ENCODE results near the gene CA4. TPM values are rescaled to one million over a fixed set of nuclear protein-coding genes. Genes with fewer than 3 reads are reported as not detected.
A peak's percentile ranks its signal among the peaks of the same experiment; 100 is the strongest.

The CA4 gene
- total RNA-seq, 4 donors from 2014 or later: 1.0 to 8.7 (median 2.3) TPM

DNA sequence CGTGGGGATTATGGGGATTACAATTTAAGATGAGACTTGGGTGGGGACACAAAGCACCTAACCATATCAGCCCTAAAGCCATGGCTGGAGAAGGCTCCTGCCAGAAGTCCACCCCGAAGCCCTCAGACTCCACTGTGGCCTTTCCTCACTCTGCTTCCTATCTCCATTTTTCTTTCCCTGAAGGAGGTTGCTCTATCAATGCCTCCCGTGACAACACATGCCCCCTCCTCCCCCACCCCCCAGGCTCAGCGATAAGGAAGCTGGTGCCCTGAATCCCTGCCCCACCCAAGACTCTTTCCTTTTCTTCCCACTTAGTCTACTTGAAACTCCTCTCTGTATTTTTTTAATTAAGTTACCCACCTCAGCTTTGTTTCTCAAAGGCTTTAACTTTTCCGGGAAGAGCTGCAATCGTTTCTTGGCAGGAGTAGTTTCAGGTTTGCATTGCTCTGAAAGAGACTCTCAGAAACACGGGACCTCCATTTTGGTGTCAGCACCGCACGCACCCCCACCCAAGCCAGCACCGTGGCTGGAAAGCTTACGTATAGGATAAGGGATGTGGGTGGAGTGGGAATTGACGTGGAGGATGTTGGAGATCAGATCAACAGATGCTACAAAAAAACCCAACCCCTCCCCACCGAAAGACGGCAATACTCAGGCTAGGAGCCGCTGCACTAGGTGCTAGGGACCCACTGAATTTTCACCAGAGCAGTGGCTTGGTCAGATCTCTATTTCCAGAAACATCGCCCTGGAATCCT is 15.2 kb upstream of the CA4 start:
- Histone ChIP-seq H3K27ac (peak overlapping the region in 3 of 4 donors; percentile 18 to 50 (median 34)), H3K4me3 (peak overlapping the region; percentile 31 to 69 (median 60)), H3K27me3 (peaks cover 0 to 21% of the 10 kb centered on the region in 2 donors), H3K9me3 (no peaks in the 10 kb centered on the region), H3K36me3 (peaks cover 0 to 15% (median 0%) of the 10 kb centered on the region in 3 donors), H3K4me1 (peaks cover 0 to 35% (median 18%) of the 10 kb centered on the region in 4 donors)
- DNase-seq (ENCODE audit: low spot score in 2 of 2): no peak
- WGBS, 2 donors: 10 to 12% methylated on average over 16 of the region's 16 CpGs
- no peak for TF ChIP-seq EP300 (IDR thresholded peaks at IDR 0.05)
- TF ChIP-seq, protein P1, sequence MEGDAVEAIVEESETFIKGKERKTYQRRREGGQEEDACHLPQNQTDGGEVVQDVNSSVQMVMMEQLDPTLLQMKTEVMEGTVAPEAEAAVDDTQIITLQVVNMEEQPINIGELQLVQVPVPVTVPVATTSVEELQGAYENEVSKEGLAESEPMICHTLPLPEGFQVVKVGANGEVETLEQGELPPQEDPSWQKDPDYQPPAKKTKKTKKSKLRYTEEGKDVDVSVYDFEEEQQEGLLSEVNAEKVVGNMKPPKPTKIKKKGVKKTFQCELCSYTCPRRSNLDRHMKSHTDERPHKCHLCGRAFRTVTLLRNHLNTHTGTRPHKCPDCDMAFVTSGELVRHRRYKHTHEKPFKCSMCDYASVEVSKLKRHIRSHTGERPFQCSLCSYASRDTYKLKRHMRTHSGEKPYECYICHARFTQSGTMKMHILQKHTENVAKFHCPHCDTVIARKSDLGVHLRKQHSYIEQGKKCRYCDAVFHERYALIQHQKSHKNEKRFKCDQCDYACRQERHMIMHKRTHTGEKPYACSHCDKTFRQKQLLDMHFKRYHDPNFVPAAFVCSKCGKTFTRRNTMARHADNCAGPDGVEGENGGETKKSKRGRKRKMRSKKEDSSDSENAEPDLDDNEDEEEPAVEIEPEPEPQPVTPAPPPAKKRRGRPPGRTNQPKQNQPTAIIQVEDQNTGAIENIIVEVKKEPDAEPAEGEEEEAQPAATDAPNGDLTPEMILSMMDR (IDR thresholded peaks at IDR 0.05): no peak
- TF ChIP-seq POLR2A (IDR thresholded peaks at IDR 0.05): no peak

- peak overlapping the region in 3 of 4 donors; percentile 18 to 50 (median 34) for H3K27ac ChIP-seq
- H3K4me1 ChIP-seq: peaks cover 0 to 41% (median 21%) of the 10 kb centered on the region in 4 donors
- 2 to 3% methylated on average over 29 to 54 of the region's 54 CpGs for WGBS, 2 donors
- H3K4me3 ChIP-seq: peak overlapping the region; percentile 31 to 69 (median 60)
- no peaks in the 10 kb centered on the region for H3K9me3 ChIP-seq
- H3K36me3 ChIP-seq: peaks cover 0 to 15% (median 0%) of the 10 kb centered on the region in 3 donors
- TF ChIP-seq EP300 (IDR thresholded peaks at IDR 0.05): peak in 1 of 2 donors; percentile 78
- TF ChIP-seq, protein P1 (IDR thresholded peaks at IDR 0.05): peak in 1 of 5 experiments; percentile 33
- peak; percentile 21 to 43 for TF ChIP-seq POLR2A (IDR thresholded peaks at IDR 0.05)
- peaks cover 0 to 29% of the 10 kb centered on the region in 2 donors for H3K27me3 ChIP-seq
- peak; percentile 69 to 80 for DNase-seq (ENCODE audit: low spot score in 2 of 2)
Measured at GRCh38 chr17:60135151-60135950, 14.4 kb upstream of the CA4 start.

- Histone ChIP-seq H3K27ac (no peak overlapping the region), H3K4me3 (peak overlapping the region in 2 of 4 donors; percentile 62 to 69), H3K9me3 (no peaks in the 10 kb centered on the region), H3K4me1 (peaks cover 0 to 44% (median 21%) of the 10 kb centered on the region in 4 donors), H3K36me3 (peaks cover 0 to 13% (median 0%) of the 10 kb centered on the region in 3 donors), H3K27me3 (peaks cover 4 to 36% of the 10 kb centered on the region in 2 donors)
- DNase-seq (ENCODE audit: low spot score in 2 of 2): no peak
- WGBS, 2 donors: 66 to 77% methylated on average over 13 of the region's 13 CpGs
- no peak for TF ChIP-seq POLR2A (IDR thresholded peaks at IDR 0.05)
- no peak for TF ChIP-seq EP300 (IDR thresholded peaks at IDR 0.05)
- TF ChIP-seq, protein P1 (IDR thresholded peaks at IDR 0.05): no peak
Measured at GRCh38 chr17:60135951-60136666, 13.7 kb upstream of the CA4 start.

DNA sequence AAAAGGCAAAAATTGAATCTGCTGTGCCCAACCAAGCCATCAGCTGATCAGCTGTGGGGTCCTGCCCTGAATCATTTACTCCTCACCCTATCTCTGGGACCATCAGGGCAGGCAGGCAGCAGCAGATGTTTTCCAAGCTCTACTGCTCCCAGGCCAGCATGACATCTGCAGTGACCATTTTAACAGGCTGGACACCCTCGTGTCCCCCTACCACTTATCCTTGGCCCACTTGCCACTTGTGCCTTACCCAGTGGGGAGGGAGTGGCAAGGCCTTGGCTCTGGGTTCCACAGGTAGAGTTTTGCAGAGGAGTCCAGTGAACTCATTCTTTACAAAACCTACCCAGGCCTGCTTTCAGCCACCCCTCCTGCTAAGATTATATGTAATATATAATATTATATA is 12.0 kb upstream of the CA4 start:
- Histone ChIP-seq H3K4me1 (peaks cover 0 to 60% (median 25%) of the 10 kb centered on the region in 4 donors), H3K27me3 (peaks cover 4 to 52% of the 10 kb centered on the region in 2 donors)

More for the DNA sequence above, 12.0 kb upstream of the CA4 start:
- peaks cover 0 to 4% (median 0%) of the 10 kb centered on the region in 3 donors for H3K36me3 ChIP-seq
- 20 to 77% methylated on average over 1 of the region's 1 CpG for WGBS, 2 donors
- no peak for TF ChIP-seq POLR2A (IDR thresholded peaks at IDR 0.05)
- TF ChIP-seq, protein P1 (IDR thresholded peaks at IDR 0.05): no peak
- TF ChIP-seq EP300 (IDR thresholded peaks at IDR 0.05): no peak
- no peak overlapping the region for H3K4me3 ChIP-seq
- DNase-seq (ENCODE audit: low spot score in 2 of 2): no peak
- no peaks in the 10 kb centered on the region for H3K9me3 ChIP-seq
- H3K27ac ChIP-seq: no peak overlapping the region

Measured in tibial nerve (tissue), 4 donors.